Choroid plexus epithelial cell (primary cell): ENCODE results near the gene PRF1.

Source experiments
- DNase-seq: peaks from one replicate; pipeline ENCODE4 v3.0.0-alpha.2; 2010; ENCODE audit warnings: low read depth
- H3K4me3 ChIP-seq: 2 replicates; pipeline ENCODE4 v1.5.1; 2011; ENCODE audit warnings: low read depth, mild to moderate bottlenecking, control low read depth, low read length, moderate library complexity
- TF ChIP-seq, protein P1 (sequence below): conservative IDR thresholded peaks from 2 replicates; pipeline ENCODE4 v1.5.1; 2011; ENCODE audit warnings: low read depth, mild to moderate bottlenecking, control low read depth, inconsistent platforms, low read length, moderate library complexity

The PRF1 gene

DNA sequence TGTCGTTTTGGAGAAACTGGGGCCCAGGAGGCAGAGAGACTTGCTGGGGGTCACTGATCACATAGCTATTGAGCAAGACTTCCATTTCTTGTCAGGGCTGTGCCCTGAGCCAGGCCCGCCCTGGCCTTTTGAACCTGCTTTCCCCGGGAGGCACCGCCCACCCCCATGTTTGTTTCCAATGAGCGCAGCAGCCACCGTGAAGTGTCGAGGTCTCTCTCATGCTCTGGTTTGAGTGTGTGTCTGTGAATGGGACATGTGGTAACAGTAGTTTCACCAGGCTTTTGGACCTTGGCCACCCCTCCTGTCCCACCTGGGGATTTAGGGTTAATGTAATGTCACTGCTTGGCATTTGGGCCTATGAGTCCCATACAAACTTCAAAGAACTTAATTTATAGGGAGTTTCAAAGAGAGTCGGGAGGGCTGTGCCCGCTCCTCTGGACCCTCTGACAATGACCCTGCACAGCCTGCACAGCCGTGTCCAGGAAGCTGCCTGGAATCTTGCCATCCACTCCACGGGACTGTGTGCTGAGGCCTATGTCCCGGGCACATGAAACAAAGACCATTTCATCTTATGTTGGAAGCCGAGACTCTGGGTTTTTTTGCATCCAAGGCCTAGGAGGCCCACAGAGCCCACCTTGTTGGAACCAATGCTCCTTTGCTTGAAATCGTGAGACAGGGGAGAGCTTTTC is 6.3 kb downstream of the PRF1 start:
- TF ChIP-seq, protein P1, sequence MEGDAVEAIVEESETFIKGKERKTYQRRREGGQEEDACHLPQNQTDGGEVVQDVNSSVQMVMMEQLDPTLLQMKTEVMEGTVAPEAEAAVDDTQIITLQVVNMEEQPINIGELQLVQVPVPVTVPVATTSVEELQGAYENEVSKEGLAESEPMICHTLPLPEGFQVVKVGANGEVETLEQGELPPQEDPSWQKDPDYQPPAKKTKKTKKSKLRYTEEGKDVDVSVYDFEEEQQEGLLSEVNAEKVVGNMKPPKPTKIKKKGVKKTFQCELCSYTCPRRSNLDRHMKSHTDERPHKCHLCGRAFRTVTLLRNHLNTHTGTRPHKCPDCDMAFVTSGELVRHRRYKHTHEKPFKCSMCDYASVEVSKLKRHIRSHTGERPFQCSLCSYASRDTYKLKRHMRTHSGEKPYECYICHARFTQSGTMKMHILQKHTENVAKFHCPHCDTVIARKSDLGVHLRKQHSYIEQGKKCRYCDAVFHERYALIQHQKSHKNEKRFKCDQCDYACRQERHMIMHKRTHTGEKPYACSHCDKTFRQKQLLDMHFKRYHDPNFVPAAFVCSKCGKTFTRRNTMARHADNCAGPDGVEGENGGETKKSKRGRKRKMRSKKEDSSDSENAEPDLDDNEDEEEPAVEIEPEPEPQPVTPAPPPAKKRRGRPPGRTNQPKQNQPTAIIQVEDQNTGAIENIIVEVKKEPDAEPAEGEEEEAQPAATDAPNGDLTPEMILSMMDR = no peak
- no peak overlapping the region for H3K4me3 ChIP-seq
- DNase-seq = no peak

- TF ChIP-seq, protein P1 = no peak
- no peak overlapping the region for H3K4me3 ChIP-seq
- no peak for DNase-seq
Measured at GRCh38 chr10:70595566-70596016, 7.0 kb downstream of the PRF1 start.

DNA sequence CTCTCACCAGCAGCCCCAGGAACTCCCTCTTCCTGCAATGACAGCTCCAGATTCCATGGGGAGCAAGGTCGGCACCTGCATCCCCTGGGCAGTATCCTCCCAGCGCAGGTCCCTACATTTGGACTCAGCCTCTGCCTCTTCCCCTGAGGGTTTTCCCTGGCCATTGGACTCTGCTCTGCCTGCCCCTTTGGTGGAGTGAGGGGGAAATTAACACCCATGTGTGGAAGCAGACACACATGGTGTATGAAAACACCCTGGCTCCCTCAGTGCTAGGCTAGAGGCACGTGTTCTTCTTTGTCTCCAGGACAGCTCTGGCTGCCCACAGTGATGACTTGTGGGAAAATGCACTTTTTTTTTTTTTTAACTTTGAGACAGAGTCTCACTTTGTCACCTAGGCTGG is 8.4 kb downstream of the PRF1 start:
- DNase-seq = no peak
- H3K4me3 ChIP-seq = no peak overlapping the region
- TF ChIP-seq, protein P1 = no peak

- H3K4me3 ChIP-seq = no peak overlapping the region
- DNase-seq = no peak
- TF ChIP-seq, protein P1 = no peak
Measured at GRCh38 chr10:70593513-70593890, 9.0 kb downstream of the PRF1 start.

GRCh38 chr10:70592746-70593512 is 9.6 kb downstream of the PRF1 start:
- TF ChIP-seq, protein P1 = no peak
- H3K4me3 ChIP-seq = no peak overlapping the region
- no peak for DNase-seq

GRCh38 chr10:70592186-70592735 is 10.3 kb downstream of the PRF1 start:
- DNase-seq = no peak
- H3K4me3 ChIP-seq = no peak overlapping the region
- TF ChIP-seq, protein P1 = no peak
